ENCODE measurements around the gene TIE1. TPM values are rescaled to one million over a fixed set of nuclear protein-coding genes. Genes with fewer than 3 reads are reported as not detected.

TIE1 gene
- total and polyA plus RNA-seq, 9 of the 15 experiments (the other 6 are each of a cell fraction or from before 2014, with no cell fraction given) = 0.07 to 0.49 (median 0.14) TPM; not detected in 4

DNA sequence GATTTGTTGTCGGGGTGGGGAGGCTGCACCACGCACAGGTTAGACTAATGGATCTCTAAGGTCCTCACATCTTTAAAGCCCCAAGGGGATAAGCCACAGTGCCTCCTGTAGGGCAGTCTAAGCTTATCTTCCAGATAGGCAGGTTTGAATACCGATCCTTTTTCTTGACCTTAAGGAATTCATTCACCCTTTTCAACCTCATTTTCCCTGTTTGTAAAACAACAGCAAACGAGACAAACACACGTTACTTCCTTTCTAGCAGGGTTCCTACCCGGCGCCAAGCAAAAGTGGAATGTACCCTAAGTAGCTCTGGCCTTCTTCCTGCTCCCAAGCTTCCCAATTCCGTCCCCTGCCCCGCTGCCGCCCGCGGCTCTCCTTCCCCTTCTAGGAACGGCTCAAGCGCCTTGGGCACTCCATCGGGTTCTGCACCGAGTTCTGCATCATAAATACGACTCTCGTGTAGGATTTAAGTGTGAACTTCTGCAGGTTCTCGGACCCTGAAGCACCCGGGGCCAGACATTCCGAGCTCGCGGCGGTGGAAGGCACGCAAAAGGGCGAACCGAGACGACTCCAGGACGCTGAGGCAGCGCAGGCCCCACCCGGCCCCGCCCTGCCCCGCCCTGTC is 57.5 kb downstream of the TIE1 start (continued):
- TF ChIP-seq, protein P1, sequence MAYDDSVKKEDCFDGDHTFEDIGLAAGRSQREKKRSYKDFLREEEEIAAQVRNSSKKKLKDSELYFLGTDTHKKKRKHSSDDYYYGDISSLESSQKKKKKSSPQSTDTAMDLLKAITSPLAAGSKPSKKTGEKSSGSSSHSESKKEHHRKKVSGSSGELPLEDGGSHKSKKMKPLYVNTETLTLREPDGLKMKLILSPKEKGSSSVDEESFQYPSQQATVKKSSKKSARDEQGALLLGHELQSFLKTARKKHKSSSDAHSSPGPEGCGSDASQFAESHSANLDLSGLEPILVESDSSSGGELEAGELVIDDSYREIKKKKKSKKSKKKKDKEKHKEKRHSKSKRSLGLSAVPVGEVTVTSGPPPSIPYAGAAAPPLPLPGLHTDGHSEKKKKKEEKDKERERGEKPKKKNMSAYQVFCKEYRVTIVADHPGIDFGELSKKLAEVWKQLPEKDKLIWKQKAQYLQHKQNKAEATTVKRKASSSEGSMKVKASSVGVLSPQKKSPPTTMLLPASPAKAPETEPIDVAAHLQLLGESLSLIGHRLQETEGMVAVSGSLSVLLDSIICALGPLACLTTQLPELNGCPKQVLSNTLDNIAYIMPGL (CRISPR knock-in tag; IDR thresholded peaks at IDR 0.05) = 0 out of 2 replicates have a peak, but pooled peaks have one; percentile 73
- 0 out of 2 replicates have a peak, but pooled peaks have one; percentile 85 for TF ChIP-seq GTF2E2 (tag; IDR thresholded peaks at IDR 0.05)
- TF ChIP-seq, protein P2, sequence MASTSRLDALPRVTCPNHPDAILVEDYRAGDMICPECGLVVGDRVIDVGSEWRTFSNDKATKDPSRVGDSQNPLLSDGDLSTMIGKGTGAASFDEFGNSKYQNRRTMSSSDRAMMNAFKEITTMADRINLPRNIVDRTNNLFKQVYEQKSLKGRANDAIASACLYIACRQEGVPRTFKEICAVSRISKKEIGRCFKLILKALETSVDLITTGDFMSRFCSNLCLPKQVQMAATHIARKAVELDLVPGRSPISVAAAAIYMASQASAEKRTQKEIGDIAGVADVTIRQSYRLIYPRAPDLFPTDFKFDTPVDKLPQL (IDR thresholded peaks at IDR 0.05; ENCODE audit: extremely low read depth, insufficient read length) = peak; percentile 17
- TF ChIP-seq ATF7 (IDR thresholded peaks at IDR 0.05) = peak; percentile 29; the same call in 1 of the 2 replicates
- TF ChIP-seq, protein P3, sequence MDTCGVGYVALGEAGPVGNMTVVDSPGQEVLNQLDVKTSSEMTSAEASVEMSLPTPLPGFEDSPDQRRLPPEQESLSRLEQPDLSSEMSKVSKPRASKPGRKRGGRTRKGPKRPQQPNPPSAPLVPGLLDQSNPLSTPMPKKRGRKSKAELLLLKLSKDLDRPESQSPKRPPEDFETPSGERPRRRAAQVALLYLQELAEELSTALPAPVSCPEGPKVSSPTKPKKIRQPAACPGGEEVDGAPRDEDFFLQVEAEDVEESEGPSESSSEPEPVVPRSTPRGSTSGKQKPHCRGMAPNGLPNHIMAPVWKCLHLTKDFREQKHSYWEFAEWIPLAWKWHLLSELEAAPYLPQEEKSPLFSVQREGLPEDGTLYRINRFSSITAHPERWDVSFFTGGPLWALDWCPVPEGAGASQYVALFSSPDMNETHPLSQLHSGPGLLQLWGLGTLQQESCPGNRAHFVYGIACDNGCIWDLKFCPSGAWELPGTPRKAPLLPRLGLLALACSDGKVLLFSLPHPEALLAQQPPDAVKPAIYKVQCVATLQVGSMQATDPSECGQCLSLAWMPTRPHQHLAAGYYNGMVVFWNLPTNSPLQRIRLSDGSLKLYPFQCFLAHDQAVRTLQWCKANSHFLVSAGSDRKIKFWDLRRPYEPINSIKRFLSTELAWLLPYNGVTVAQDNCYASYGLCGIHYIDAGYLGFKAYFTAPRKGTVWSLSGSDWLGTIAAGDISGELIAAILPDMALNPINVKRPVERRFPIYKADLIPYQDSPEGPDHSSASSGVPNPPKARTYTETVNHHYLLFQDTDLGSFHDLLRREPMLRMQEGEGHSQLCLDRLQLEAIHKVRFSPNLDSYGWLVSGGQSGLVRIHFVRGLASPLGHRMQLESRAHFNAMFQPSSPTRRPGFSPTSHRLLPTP (IDR thresholded peaks at IDR 0.05; ENCODE audit: borderline replicate concordance, extremely low read depth, insufficient read length) = peak; percentile 24
- TF ChIP-seq, protein P4, sequence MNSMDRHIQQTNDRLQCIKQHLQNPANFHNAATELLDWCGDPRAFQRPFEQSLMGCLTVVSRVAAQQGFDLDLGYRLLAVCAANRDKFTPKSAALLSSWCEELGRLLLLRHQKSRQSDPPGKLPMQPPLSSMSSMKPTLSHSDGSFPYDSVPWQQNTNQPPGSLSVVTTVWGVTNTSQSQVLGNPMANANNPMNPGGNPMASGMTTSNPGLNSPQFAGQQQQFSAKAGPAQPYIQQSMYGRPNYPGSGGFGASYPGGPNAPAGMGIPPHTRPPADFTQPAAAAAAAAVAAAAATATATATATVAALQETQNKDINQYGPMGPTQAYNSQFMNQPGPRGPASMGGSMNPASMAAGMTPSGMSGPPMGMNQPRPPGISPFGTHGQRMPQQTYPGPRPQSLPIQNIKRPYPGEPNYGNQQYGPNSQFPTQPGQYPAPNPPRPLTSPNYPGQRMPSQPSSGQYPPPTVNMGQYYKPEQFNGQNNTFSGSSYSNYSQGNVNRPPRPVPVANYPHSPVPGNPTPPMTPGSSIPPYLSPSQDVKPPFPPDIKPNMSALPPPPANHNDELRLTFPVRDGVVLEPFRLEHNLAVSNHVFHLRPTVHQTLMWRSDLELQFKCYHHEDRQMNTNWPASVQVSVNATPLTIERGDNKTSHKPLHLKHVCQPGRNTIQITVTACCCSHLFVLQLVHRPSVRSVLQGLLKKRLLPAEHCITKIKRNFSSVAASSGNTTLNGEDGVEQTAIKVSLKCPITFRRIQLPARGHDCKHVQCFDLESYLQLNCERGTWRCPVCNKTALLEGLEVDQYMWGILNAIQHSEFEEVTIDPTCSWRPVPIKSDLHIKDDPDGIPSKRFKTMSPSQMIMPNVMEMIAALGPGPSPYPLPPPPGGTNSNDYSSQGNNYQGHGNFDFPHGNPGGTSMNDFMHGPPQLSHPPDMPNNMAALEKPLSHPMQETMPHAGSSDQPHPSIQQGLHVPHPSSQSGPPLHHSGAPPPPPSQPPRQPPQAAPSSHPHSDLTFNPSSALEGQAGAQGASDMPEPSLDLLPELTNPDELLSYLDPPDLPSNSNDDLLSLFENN (IDR thresholded peaks at IDR 0.05; ENCODE audit: low read depth in 2 of 2, low read length in 2 of 2) = peak in 1 of 2 experiments; percentile 37; a peak in 1 of 4 replicates
- peak; percentile 49; the same call in 1 of the 2 replicates for TF ChIP-seq TAF7 (tag; IDR thresholded peaks at IDR 0.05)
- TF ChIP-seq RAD21 (CRISPR knock-in tag; conservative IDR thresholded peaks at IDR 0.05 in 1 of 2, IDR thresholded peaks at IDR 0.05 in 1 of 2) = peak; percentile 51 to 73
- TF ChIP-seq HDAC1 (IDR thresholded peaks at IDR 0.05) = peak in 1 of 2 experiments; percentile 58; a peak in 2 of 4 replicates
- TF ChIP-seq TEAD1 (CRISPR knock-in tag; IDR thresholded peaks at IDR 0.05) = peak in 1 of 2 experiments; percentile 85; a peak in 3 of 4 replicates
- TF ChIP-seq POLR2AphosphoS5 (IDR thresholded peaks at IDR 0.05; ENCODE audit: control insufficient read depth, insufficient read depth, low read depth, low read length) = peak; percentile 30; the same call in 1 of the 2 replicates
- no peak for TF ChIP-seq MAFG (tag; conservative IDR thresholded peaks at IDR 0.05)
- TF ChIP-seq, protein P5, sequence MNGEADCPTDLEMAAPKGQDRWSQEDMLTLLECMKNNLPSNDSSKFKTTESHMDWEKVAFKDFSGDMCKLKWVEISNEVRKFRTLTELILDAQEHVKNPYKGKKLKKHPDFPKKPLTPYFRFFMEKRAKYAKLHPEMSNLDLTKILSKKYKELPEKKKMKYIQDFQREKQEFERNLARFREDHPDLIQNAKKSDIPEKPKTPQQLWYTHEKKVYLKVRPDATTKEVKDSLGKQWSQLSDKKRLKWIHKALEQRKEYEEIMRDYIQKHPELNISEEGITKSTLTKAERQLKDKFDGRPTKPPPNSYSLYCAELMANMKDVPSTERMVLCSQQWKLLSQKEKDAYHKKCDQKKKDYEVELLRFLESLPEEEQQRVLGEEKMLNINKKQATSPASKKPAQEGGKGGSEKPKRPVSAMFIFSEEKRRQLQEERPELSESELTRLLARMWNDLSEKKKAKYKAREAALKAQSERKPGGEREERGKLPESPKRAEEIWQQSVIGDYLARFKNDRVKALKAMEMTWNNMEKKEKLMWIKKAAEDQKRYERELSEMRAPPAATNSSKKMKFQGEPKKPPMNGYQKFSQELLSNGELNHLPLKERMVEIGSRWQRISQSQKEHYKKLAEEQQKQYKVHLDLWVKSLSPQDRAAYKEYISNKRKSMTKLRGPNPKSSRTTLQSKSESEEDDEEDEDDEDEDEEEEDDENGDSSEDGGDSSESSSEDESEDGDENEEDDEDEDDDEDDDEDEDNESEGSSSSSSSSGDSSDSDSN (IDR thresholded peaks at IDR 0.05; ENCODE audit: borderline replicate concordance in 1 of 2, low read depth in 2 of 2, low read length in 2 of 2) = peak in 1 of 2 experiments; percentile 55; a peak in 3 of 4 replicates
